HL-60/S4 treated with retinoic acid at 250 ng/mL for 4 days and 3 days (cell line): ENCODE measurements around the gene HGD.

Source experiments
- in situ Hi-C: fragments of 300-500 bp; cut with MboI; formaldehyde crosslinking; loops from 2 replicates; pipeline ENCODE4 v1.7.0; 2022; ENCODE audit warnings: low sequenced_read_pairs

The HGD gene

GRCh38 chr3:120596853-120597223 lies 85.2 kb downstream of the HGD start:
- in situ Hi-C loops: no loop called here

- in situ Hi-C loops: no loop called here
Measured at GRCh38 chr3:120596116-120596852, 85.8 kb downstream of the HGD start, which contains the start of gene NDUFB4. Gene NDUFB4, plus strand, starts transcription at chr3:120596336. Its CDS starts 24 bp downstream, at chr3:120596360.

- in situ Hi-C loops: no loop called here
Measured at GRCh38 chr3:120595788-120596115, 86.3 kb downstream of the HGD start.

GRCh38 chr3:120587332-120587975 lies 94.6 kb downstream of the HGD start:
- in situ Hi-C loops: no loop called here
